HG03095 (cell line): ENCODE results near the gene SLC35F3.

Experiments used
- ATAC-seq: cut with Tn5 transposase; IDR thresholded peaks from one replicate; pipeline ENCODE4 v1.9.1; 2021; ENCODE audit warnings: moderate library complexity; ENCODE audit not compliant: unreplicated experiment

Gene SLC35F3

GRCh38 chr1:234309598-234310459 lies 405.4 kb downstream of the SLC35F3 start:
- peak; percentile 86 for ATAC-seq

GRCh38 chr1:234310460-234310817 lies 406.0 kb downstream of the SLC35F3 start:
- no peak for ATAC-seq

- ATAC-seq = no peak
These were observed 406.9 kb downstream of the SLC35F3 start for GRCh38 chr1:234311414-234311813.

- ATAC-seq = no peak
These were observed 408.7 kb downstream of the SLC35F3 start for GRCh38 chr1:234313171-234313570.

GRCh38 chr1:234315091-234315541 lies 410.6 kb downstream of the SLC35F3 start:
- no peak for ATAC-seq

GRCh38 chr1:234315588-234315987 lies 411.1 kb downstream of the SLC35F3 start:
- no peak for ATAC-seq

- ATAC-seq = no peak
These were observed 412.0 kb downstream of the SLC35F3 start for GRCh38 chr1:234316486-234316885.

- ATAC-seq = no peak
These were observed 412.5 kb downstream of the SLC35F3 start for GRCh38 chr1:234316937-234317336.

- no peak for ATAC-seq
These were observed 415.6 kb downstream of the SLC35F3 start for GRCh38 chr1:234320069-234320468.

- ATAC-seq = no peak
These were observed 416.1 kb downstream of the SLC35F3 start for GRCh38 chr1:234320549-234320948.

GRCh38 chr1:234321231-234321630 lies 416.8 kb downstream of the SLC35F3 start:
- no peak for ATAC-seq

GRCh38 chr1:234322097-234322496 lies 417.6 kb downstream of the SLC35F3 start:
- ATAC-seq = no peak

GRCh38 chr1:234322979-234323378 lies 418.5 kb downstream of the SLC35F3 start:
- ATAC-seq = no peak

GRCh38 chr1:234324821-234325220 lies 420.3 kb downstream of the SLC35F3 start:
- ATAC-seq = no peak

GRCh38 chr1:234325878-234326496 lies 421.5 kb downstream of the SLC35F3 start:
- ATAC-seq = no peak

- ATAC-seq = peak; percentile 64
These were observed 422.3 kb downstream of the SLC35F3 start for GRCh38 chr1:234326497-234327366.

GRCh38 chr1:234327577-234328164 lies 423.2 kb downstream of the SLC35F3 start:
- no peak for ATAC-seq

- no peak for ATAC-seq
These were observed 426.4 kb downstream of the SLC35F3 start for GRCh38 chr1:234330843-234331215.

GRCh38 chr1:234331507-234331906 lies 427.0 kb downstream of the SLC35F3 start:
- no peak for ATAC-seq

- ATAC-seq = no peak
These were observed 431.9 kb downstream of the SLC35F3 start for GRCh38 chr1:234336359-234336758.

GRCh38 chr1:234337233-234337632 lies 432.8 kb downstream of the SLC35F3 start:
- no peak for ATAC-seq
